LNCaP clone FGC (cell line): Measurements from ENCODE around the gene PNPLA2.

Experiments used
- DNase-seq: peaks from one replicate; pipeline ENCODE4 v3.0.0-alpha.2; 2011; ENCODE audit warnings: low read depth
- H3K4me3 ChIP-seq: 2 replicates; pipeline ENCODE4 v1.5.1; 2011; ENCODE audit warnings: mild to moderate bottlenecking, low read depth, low read length, control low read depth
- CTCF ChIP-seq: IDR thresholded peaks from 2 replicates; pipeline ENCODE4 v1.5.1; 2012; ENCODE audit warnings: mild to moderate bottlenecking; ENCODE audit not compliant: control insufficient read depth, insufficient read depth; ENCODE audit errors: extremely low read depth

The PNPLA2 gene

GRCh38 chr11:813456-814096 lies 5.1 kb upstream of the PNPLA2 start:
- DNase-seq = no peak
- no peak overlapping the region for H3K4me3 ChIP-seq
- TF ChIP-seq CTCF = no peak

- TF ChIP-seq CTCF = no peak
- H3K4me3 ChIP-seq = no peak overlapping the region
- DNase-seq = no peak
Measured at GRCh38 chr11:815675-816432, 2.9 kb upstream of the PNPLA2 start.

GRCh38 chr11:816433-816779 lies 2.3 kb upstream of the PNPLA2 start:
- no peak for TF ChIP-seq CTCF
- no peak for DNase-seq
- no peak overlapping the region for H3K4me3 ChIP-seq

- H3K4me3 ChIP-seq = peak overlapping the region; percentile 80
- no peak for DNase-seq
- no peak for TF ChIP-seq CTCF
Measured at GRCh38 chr11:819129-819931, 616 bp downstream of the PNPLA2 start.

GRCh38 chr11:819943-820649 lies 1.4 kb downstream of the PNPLA2 start:
- TF ChIP-seq CTCF = no peak
- peak; percentile 91 for DNase-seq
- H3K4me3 ChIP-seq = peak overlapping the region; percentile 80

GRCh38 chr11:820655-821511 lies 2.2 kb downstream of the PNPLA2 start:
- TF ChIP-seq CTCF = no peak
- H3K4me3 ChIP-seq = peak overlapping the region; percentile 80
- no peak for DNase-seq
